HepG2 (cell line): ENCODE measurements around the gene CYP11A1. TPM values are rescaled to one million over a fixed set of nuclear protein-coding genes. Genes with fewer than 3 reads are reported as not detected.

Experiments used
- CENPT ChIP-seq: sonication (generic); formaldehyde crosslinking; IDR thresholded peaks from 2 replicates; pipeline ENCODE4 v1.8.0; 2022; ENCODE audit warnings: low read depth, mild to moderate bottlenecking, moderate library complexity, missing genetic modification reagents
- CREBL2 ChIP-seq: sonication (generic); formaldehyde crosslinking; IDR thresholded peaks from 2 replicates; pipeline ENCODE4 v1.8.1; 2023; ENCODE audit warnings: missing genetic modification reagents, mild to moderate bottlenecking, borderline replicate concordance
- FOXJ3 ChIP-seq: sonication (generic); formaldehyde crosslinking; IDR thresholded peaks from 2 replicates; pipeline ENCODE4 v1.4.0; 2020; ENCODE audit warnings: missing genetic modification reagents, mild to moderate bottlenecking, borderline replicate concordance
- FOXP1 ChIP-seq, 2 experiments: fragments of 450-650 bp in 1 of 2; IDR thresholded peaks; 2 replicates each; pipeline ENCODE4 v1.6.1; 2017 to 2018; ENCODE audit warnings: antibody characterized with exemption in 1 of 2
- HNF1A ChIP-seq, 2 experiments: sonication (generic) in 1 of 2; formaldehyde crosslinking in 1 of 2; IDR thresholded peaks; 2 replicates each; pipeline versions ENCODE4 v1.4.0 to v1.6.1; 2016 to 2020; ENCODE audit warnings: borderline replicate concordance in 1 of 2, low read depth in 1 of 2, mild to moderate bottlenecking in 1 of 2, missing genetic modification reagents in 1 of 2
- HNRNPH1 ChIP-seq: fragments of 200-400 bp; formaldehyde crosslinking; optimal IDR thresholded peaks from 2 replicates; pipeline ENCODE3; 2017; ENCODE audit warnings: mild to moderate bottlenecking, low read depth, low read length
- KDM5B ChIP-seq: sonication (generic); formaldehyde crosslinking; IDR thresholded peaks from 2 replicates; pipeline ENCODE4 v1.4.0; 2020; ENCODE audit warnings: missing genetic modification reagents, mild to moderate bottlenecking, borderline replicate concordance
- KIAA2018 ChIP-seq: sonication (generic); formaldehyde crosslinking; IDR thresholded peaks from 2 replicates; pipeline ENCODE4 v1.5.0; 2020; ENCODE audit warnings: mild to moderate bottlenecking, missing genetic modification reagents, borderline replicate concordance
- MEIS1 ChIP-seq: sonication (generic); formaldehyde crosslinking; IDR thresholded peaks from 2 replicates; pipeline ENCODE4 v1.9.0; 2021; ENCODE audit warnings: mild to moderate bottlenecking, missing genetic modification reagents, moderate library complexity, borderline replicate concordance
- SNAPC5 ChIP-seq: sonication (generic); formaldehyde crosslinking; IDR thresholded peaks from 2 replicates; pipeline ENCODE4 v1.8.1; 2023; ENCODE audit warnings: mild to moderate bottlenecking, missing genetic modification reagents, borderline replicate concordance
- TEF ChIP-seq: sonication (generic); formaldehyde crosslinking; IDR thresholded peaks from 2 replicates; pipeline ENCODE4 v1.5.0; 2020; ENCODE audit warnings: missing genetic modification reagents
- WIZ ChIP-seq: sonication (generic); formaldehyde crosslinking; IDR thresholded peaks from 2 replicates; pipeline ENCODE4 v1.5.1; 2020; ENCODE audit warnings: mild to moderate bottlenecking, missing genetic modification reagents
- ZNF766 ChIP-seq: sonication (generic); formaldehyde crosslinking; IDR thresholded peaks from 2 replicates; pipeline ENCODE4 v1.5.0; 2020; ENCODE audit warnings: missing genetic modification reagents, borderline replicate concordance
- polyA plus RNA-seq, 8 experiments: library from polyadenylated mRNA; depleted of rRNA in 3 of 8; stranded (reverse) in 7 of 8; unstranded in 1 of 8; fragments of >200 nt; fragmentation: Illumina TruSeq in 4 of 8; extraction: Trizol in 4 of 8; gene quantifications; 2 replicates each; pipeline versions ENCODE4 v1.2.1 to v1.2.3, GENCODE V29; 2011 to 2016; ENCODE audit warnings: low read depth in 4 of 8, missing spikeins in 1 of 8, mixed read lengths in 1 of 8; ENCODE audit not compliant: insufficient read depth in 1 of 8
- total RNA-seq, 5 experiments: library from RNA; depleted of rRNA; stranded (reverse); fragments of >200 nt; fragmentation: Illumina TruSeq; extraction: Trizol; gene quantifications; 2 replicates each; pipeline ENCODE4 v1.2.3, GENCODE V29; 2016; ENCODE audit warnings: low read depth in 1 of 5

CYP11A1 gene
- total and polyA plus RNA-seq, 2 of the 13 experiments (the other 11 are each of a cell fraction or from before 2014, with no cell fraction given) = 0.66 to 0.92 TPM

- TF ChIP-seq KIAA2018 = no peak
- no peak for TF ChIP-seq FOXP1 (IDR thresholded peaks at IDR 0.05)
- TF ChIP-seq FOXP1 (CRISPR knock-in tag; IDR thresholded peaks at IDR 0.05) = no peak
- TF ChIP-seq WIZ (CRISPR knock-in tag) = no peak
- no peak for TF ChIP-seq ZNF766
- no peak for TF ChIP-seq CENPT
- no peak for TF ChIP-seq TEF
- no peak for TF ChIP-seq HNF1A (IDR thresholded peaks at IDR 0.05; ENCODE audit: low read depth)
- no peak for TF ChIP-seq HNF1A (CRISPR knock-in tag; IDR thresholded peaks at IDR 0.05; ENCODE audit: borderline replicate concordance)
- TF ChIP-seq SNAPC5 = no peak
- no peak for TF ChIP-seq KDM5B (CRISPR knock-in tag)
- no peak for TF ChIP-seq CREBL2 (CRISPR knock-in tag)
- no peak for TF ChIP-seq HNRNPH1
- no peak for TF ChIP-seq MEIS1 (CRISPR knock-in tag)
- peak; percentile 20; the same call in 1 of the 2 replicates for TF ChIP-seq FOXJ3 (CRISPR knock-in tag)
Observed at GRCh38 chr15:74382004-74382816, 14.8 kb upstream of the CYP11A1 start (continued).
